IPS-18c (cell line): ENCODE measurements around the gene PCDH8.

Experiments used
- H3K4me3 ChIP-seq: 2 replicates; pipeline ENCODE4 v1.7.0; 2013; ENCODE audit warnings: low read depth, mild to moderate bottlenecking, low read length, moderate library complexity; ENCODE audit not compliant: insufficient read depth
- H3K9me3 ChIP-seq: one replicate; pipeline ENCODE4 v1.6.1; 2013; ENCODE audit warnings: mild to moderate bottlenecking, low read length, moderate library complexity; ENCODE audit not compliant: control insufficient read depth, insufficient read depth

PCDH8 gene

DNA sequence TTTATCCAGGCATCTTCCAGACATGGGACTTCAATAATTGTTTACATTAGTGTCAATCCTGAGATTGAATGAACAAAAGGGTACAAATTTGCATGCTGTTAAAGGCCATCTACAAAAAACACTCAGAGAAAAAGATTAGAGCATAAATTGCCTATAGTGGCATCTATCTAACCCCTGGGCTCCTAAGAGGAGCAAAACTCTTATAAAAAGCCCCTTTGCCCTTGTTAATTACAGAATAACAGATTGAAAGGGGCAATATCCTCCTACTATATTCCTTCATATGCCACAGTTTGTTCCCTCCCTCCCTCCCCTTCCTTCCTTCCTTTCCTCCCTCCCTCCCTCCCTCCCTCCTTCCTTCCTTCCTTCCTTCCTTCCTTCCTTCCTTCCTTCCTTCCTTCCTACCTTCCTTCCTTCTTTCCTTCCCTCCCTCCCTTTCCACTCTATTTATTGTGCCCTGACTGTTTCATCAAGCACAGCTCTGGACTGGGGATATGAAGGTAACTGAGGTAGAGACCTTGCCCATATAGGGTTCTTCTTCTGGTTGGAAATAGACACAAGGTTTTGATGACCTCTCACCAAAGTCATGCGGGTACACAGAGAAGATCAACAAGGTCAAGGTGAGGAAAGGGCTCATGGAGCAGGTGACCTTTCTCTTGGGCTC, 49.5 kb downstream of the PCDH8 start:
- Histone ChIP-seq H3K4me3 (no peak overlapping the region), H3K9me3 (peaks cover 2% of the 10 kb centered on the region)

DNA sequence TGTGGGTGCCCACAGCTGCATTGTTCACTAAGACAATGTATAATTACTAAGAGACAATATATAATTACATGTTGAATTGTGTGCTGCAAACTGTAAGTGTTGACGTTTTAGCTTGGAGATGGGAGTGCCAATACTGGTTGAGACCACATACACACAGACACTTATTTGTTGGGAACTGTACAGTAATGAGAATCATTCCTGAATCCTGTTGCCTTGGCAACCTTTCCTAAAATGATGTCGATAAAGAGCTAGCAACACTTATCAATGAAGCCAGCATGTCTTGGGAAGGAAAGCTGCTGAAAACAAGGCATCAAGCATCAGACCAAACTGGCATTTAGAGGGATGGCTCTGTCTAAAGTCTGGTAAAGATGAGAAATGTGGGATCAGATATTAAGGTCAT, 51.3 kb downstream of the PCDH8 start:
- Histone ChIP-seq H3K9me3 (no peaks in the 10 kb centered on the region), H3K4me3 (no peak overlapping the region)

DNA sequence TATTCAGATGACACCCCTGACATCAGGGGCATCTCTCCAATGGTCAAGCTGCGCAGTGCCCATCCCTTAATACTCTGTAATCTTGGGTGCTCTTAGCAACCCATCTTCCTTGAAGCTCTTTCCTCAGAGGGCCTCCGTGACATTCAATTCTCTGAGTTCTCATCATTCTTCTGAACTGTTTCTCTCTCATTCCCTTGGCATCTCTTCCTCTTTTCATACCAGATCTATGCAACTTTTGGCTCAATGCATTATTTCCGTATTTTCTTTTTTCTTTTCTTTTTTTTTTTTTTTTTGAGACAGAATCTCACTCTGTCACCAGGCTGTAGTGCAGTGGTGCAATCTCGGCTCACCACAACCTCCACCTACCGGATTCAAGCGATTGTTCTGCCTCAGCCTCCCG, 53.9 kb downstream of the PCDH8 start:
- no peak overlapping the region for H3K4me3 ChIP-seq
- H3K9me3 ChIP-seq = no peaks in the 10 kb centered on the region

- no peaks in the 10 kb centered on the region for H3K9me3 ChIP-seq
- H3K4me3 ChIP-seq = no peak overlapping the region
Observed at GRCh38 chr13:52793515-52794061, 54.9 kb downstream of the PCDH8 start.
